Measurements from ENCODE around the gene MBD3. TPM values are rescaled to one million over a fixed set of nuclear protein-coding genes. Genes with fewer than 3 reads are reported as not detected.
"Not testable (repeated sequence)": the region's sequence is repeated elsewhere in the genome, so short reads cannot be mapped to it uniquely, and the experiment has no call there.

MBD3 gene
- total RNA-seq = 10 to 100 TPM; 44.2 to 53.6 TPM
- long read RNA-seq, donor 1, full-length matches to known transcripts = 41 of 61 reads
- long read RNA-seq, donor 1, partial matches to known transcripts = 10 of 61 reads
- long read RNA-seq, donor 1, other reads (novel, unspliced or antisense) = 10 of 61 reads
- long read RNA-seq, donor 2, full-length matches to known transcripts = 22 of 103 reads
- long read RNA-seq, donor 2, partial matches to known transcripts = 58 of 103 reads
- long read RNA-seq, donor 2, other reads (novel, unspliced or antisense) = 23 of 103 reads

- peak; percentile 97 for DNase-seq (ENCODE audit: low spot score)
- intact Hi-C loops (cut with DNase I) = no loop called here
Observed at GRCh38 chr19:1592755-1593500, at the start of gene MBD3. Gene MBD3, minus strand, starts transcription at chr19:1592865. Its CDS starts 234 bp downstream, at chr19:1592631.

- not testable (repeated sequence) for DNase-seq (ENCODE audit: low spot score)
- intact Hi-C loops (cut with DNase I) = loop anchor here in 1 of 2 donors (2.0 kb wide), 1 partner anchor 46 kb away; no protein-coding TSS in a partner anchor
Observed at GRCh38 chr19:1640893-1641448, 48.3 kb upstream of the MBD3 start.

GRCh38 chr19:1636325-1637236 lies 43.9 kb upstream of the MBD3 start:
- DNase-seq (ENCODE audit: low spot score) = no peak
- intact Hi-C loops (cut with DNase I) = no loop called here

DNA sequence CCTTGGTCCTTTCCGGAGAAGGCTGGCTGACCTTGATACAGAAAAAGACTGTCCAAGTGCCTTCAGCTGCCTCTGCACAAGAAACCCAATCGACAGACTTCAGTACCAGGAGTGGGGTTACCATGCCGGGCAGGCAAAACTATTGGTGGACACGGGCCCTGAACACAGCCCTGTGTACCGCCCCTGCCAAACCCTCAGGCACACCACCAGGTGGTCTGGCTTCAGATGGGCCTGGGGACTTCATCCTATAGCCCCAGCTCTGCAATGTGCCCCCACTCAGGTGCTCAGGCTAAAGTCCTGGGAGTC lies 42.2 kb upstream of the MBD3 start:
- no peak for DNase-seq (ENCODE audit: low spot score)
- intact Hi-C loops (cut with DNase I) = no loop called here

DNA sequence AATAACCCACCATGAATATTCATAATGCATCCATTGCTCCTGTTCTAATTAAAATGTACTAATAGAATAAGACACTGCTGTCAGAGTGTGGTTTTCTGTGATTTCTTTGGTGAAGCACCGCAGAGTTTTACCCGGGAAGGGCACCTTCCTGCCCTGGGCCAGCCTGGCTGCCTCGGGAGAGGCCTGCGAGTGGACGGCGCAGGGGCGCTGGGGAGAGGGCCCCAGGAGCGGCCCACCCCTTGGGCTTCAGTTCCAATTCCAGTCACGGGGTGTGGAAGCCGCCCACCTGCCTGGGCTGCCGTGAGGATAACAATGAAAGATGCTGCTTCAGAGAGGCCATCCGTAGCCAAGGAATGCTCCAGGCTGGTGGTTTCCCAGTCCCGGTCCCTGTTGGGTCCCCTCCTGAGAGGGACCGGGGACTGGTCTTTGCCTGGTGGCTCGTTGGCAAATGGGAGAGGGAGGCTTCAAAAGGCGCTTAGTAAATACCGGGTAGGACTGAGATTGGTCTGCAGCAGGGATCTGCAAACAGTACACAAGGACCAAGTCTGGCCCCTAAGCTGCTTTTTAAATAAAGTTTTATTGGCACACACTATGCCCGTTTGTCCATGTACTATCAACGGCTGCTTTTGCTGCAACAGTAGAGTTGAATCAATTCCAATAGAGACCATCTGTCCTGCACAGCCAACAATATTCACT lies 41.7 kb upstream of the MBD3 start:
- no peak for DNase-seq (ENCODE audit: low spot score)
- intact Hi-C loops (cut with DNase I) = no loop called here

DNA sequence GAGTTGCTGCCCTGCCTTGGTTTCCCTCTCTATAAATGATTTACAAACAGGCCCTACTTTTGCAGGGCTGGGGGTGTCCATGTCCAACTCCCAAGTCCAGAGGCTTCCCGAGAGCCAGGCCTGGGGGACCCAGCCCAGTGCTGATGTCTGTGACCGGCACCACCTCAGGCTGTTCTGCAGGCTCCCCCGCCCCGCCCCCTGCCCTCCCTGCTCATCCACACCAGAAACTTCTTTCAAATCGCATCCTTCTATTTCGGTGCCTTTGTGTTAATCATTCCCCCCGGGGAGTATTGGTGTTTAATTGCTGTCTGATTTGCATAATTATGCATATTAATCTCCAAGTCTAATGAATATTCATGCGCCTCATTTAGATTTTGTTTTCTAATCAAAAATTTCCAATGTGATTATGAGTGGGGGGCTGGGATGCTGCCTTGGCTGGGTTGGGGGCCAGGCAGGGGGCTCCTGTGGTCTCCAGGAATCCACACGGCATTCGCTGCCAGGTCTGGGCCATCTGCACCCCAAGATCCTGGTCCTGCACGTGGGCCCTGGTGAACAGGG lies 40.7 kb upstream of the MBD3 start:
- DNase-seq (ENCODE audit: low spot score) = no peak
- intact Hi-C loops (cut with DNase I) = no loop called here

- DNase-seq (ENCODE audit: low spot score) = no peak
- intact Hi-C loops (cut with DNase I) = no loop called here
Observed at GRCh38 chr19:1632462-1633268, 40.0 kb upstream of the MBD3 start.

DNA sequence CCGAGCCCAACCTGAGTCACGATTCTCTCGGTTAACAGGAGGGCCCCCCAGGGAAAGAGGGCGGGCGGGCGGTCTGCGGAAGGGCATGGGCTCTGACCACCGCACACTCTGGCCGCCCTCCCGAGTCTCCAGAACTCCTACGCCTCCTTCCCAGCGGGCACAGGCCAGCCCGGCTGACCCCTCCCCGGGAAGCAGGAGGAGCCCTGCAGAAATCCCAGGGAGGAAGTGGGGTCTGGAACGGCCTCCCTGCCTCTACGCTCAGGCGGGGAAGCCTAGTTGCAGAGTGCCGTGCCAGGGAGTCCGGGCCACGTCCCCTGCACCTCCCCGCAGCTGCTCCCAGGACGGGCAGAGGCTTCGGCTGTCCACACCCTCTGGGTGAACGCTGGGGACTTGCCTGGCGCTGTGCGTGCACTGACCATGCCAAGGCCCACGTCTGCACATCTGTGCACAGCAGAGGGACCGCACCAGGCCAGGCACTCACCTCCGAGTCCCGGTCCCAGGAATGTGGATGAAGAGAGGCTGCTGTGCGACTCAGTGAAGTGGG lies 39.0 kb upstream of the MBD3 start:
- intact Hi-C loops (cut with DNase I) = no loop called here

DNA sequence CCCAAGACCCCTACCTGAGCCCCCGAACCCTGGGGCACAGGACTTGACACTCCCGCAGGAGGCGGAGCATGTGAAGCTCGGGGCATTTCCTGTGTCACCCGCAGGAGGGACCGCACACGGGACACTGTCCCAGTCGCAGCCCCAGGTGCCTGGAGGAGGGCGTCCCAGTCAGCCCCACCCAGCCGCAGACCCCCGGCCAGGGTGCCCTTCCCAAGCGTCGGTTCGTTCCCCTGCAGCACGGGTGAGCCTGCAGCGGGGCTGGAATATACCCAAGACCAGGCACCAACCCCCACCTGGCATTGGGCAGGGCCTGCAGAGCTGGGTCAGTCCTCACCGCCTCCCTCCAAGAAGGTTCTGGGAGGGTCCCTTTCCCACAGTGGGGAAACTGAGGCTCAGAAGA lies 38.1 kb upstream of the MBD3 start:
- intact Hi-C loops (cut with DNase I) = no loop called here

More for the DNA sequence above, 39.0 kb upstream of the MBD3 start:
- no peak for DNase-seq (ENCODE audit: low spot score)

GRCh38 chr19:1630012-1630411 lies 37.3 kb upstream of the MBD3 start:
- intact Hi-C loops (cut with DNase I) = no loop called here
- no peak for DNase-seq (ENCODE audit: low spot score)

More for the DNA sequence above, 38.1 kb upstream of the MBD3 start:
- no peak for DNase-seq (ENCODE audit: low spot score)

DNA sequence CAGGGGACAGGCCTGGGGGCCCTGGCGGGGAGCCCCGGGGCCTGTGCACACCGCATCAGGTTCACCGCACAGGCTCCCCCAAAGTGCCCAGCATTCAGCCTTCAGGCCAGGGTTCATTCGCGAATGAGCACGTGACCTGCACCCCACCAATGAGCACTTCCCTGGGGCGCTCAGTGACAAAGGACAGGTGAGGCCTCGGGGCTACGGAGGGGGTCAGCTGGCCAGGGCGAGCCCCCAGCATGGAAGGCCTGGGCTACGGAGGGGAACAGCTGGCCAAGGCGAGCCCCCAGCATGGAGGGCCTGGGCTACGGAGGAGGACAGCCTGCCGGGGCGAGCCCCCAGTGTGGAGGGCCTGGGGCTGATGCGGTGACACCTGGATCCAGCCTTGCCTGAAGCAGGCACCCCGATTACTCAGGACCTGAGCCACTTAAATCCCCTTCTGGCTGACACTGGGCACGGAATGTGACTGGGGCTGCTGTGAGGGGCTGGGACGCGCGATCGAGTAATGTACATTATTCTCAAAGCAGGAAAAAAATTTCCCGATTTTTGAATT lies 36.7 kb upstream of the MBD3 start:
- no peak for DNase-seq (ENCODE audit: low spot score)
- intact Hi-C loops (cut with DNase I) = no loop called here

GRCh38 chr19:1627194-1627593 lies 34.5 kb upstream of the MBD3 start:
- no peak for DNase-seq (ENCODE audit: low spot score)
- intact Hi-C loops (cut with DNase I) = no loop called here

GRCh38 chr19:1626417-1627010 lies 33.8 kb upstream of the MBD3 start:
- no peak for DNase-seq (ENCODE audit: low spot score)
- intact Hi-C loops (cut with DNase I) = no loop called here

GRCh38 chr19:1624458-1624857 lies 31.8 kb upstream of the MBD3 start:
- intact Hi-C loops (cut with DNase I) = no loop called here
- DNase-seq (ENCODE audit: low spot score) = no peak

GRCh38 chr19:1622541-1622940 lies 29.9 kb upstream of the MBD3 start:
- intact Hi-C loops (cut with DNase I) = no loop called here
- no peak for DNase-seq (ENCODE audit: low spot score)

GRCh38 chr19:1622007-1622406 lies 29.3 kb upstream of the MBD3 start:
- intact Hi-C loops (cut with DNase I) = no loop called here

DNA sequence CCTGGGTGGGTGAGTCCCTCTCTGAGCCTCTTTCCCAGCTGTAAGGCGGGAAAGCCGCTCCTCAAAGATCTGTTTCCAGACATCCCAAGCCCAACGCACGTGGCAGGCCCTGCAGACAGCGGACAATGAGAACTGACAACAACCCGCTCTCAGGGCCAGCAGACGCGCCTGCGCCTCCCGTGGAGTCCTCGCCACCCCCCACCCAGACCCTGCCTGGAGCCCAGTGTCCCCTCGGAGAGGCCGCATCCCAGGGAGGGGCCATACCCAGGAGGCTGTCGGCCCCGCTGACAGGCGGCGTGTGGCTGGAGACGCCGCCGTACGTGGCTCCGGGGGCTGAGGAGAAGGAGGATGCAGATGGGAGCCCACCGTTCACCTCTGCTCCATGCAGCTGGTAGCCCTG lies 28.9 kb upstream of the MBD3 start:
- no peak for DNase-seq (ENCODE audit: low spot score)
- intact Hi-C loops (cut with DNase I) = no loop called here

More at GRCh38 chr19:1622007-1622406, 29.3 kb upstream of the MBD3 start:
- DNase-seq (ENCODE audit: low spot score) = no peak

All from posterior vena cava (tissue), 2 donors.